ENCODE measurements around the gene GORASP2. TPM values are rescaled to one million over a fixed set of nuclear protein-coding genes. Genes with fewer than 3 reads are reported as not detected.
A peak's percentile ranks its signal among the peaks of the same experiment; 100 is the strongest.

The GORASP2 gene
- total RNA-seq (10 to 100 TPM; 47.5 to 76.1 (median 62.6) TPM), polyA plus RNA-seq (10 to 100 TPM; 24.5 to 84.9 TPM)
- long read RNA-seq, donor 1, transcript GORASP2-201 (10 exons, 3,173 nt) = major isoform, 20 of 51 reads
- long read RNA-seq, donor 1, partial matches to known transcripts = 26 of 51 reads
- long read RNA-seq, donor 1, other reads (novel, unspliced or antisense) = 2 of 51 reads
- long read RNA-seq, donor 2, transcript GORASP2-207 (5 exons, 2,096 nt) = minor isoform, 5 of 206 reads
- long read RNA-seq, donor 2, transcript GORASP2-201 (10 exons, 3,173 nt) = major isoform, 104 of 206 reads
- long read RNA-seq, donor 2, partial matches to known transcripts = 88 of 206 reads
- long read RNA-seq, donor 2, other reads (novel, unspliced or antisense) = 6 of 206 reads
- long read RNA-seq, donor 3, transcript GORASP2-201 (10 exons, 3,173 nt) = major isoform, 19 of 45 reads
- long read RNA-seq, donor 3, partial matches to known transcripts = 17 of 45 reads
- long read RNA-seq, donor 3, other reads (novel, unspliced or antisense) = 7 of 45 reads

- Histone ChIP-seq H3K27me3 (no peaks in the 10 kb centered on the region), H3K27ac (peak within 1 kb of the TSS; percentile 82 to 97 (median 94)), H3K9me3 (no peaks in the 10 kb centered on the region), H3K36me3 (no peaks in the 10 kb centered on the region), H3K4me3 (peak within 1 kb of the TSS; percentile 73 to 97 (median 91)), H3K4me1 (peaks cover 0 to 46% (median 32%) of the 10 kb centered on the region in 12 donors)
- TF ChIP-seq CTCF (IDR thresholded peaks at IDR 0.05) = peak in 10 of 12 donors; percentile 95 to 100 (median 98)
- TF ChIP-seq POLR2A (IDR thresholded peaks at IDR 0.05) = peak; percentile 32 to 80
- peak; percentile 98 to 99 (median 99) for DNase-seq
- peak; percentile 96 to 99 (median 98) for ATAC-seq
- intact Hi-C loops (cut with DNase I) = loop anchor here in 2 of 10 donors (2.0 to 5.0 kb wide), 3 partner anchors 232 to 506 kb away; partner anchors contain the start of genes DCAF17 (in 1 of the 2) and TLK1 (in 1 of the 2)
- 0 to 1% (median 0%) methylated on average over 32 to 95 of the region's 95 CpGs for WGBS, 4 donors
These were observed at the start of gene GORASP2 for GRCh38 chr2:170928824-170929685. GORASP2 (plus strand) TSS chr2:170929253; CDS start chr2:170929341, 88 bp downstream.

GRCh38 chr2:170881840-170882239 lies 47.2 kb upstream of the GORASP2 start:
- DNase-seq (no peak), ATAC-seq (no peak)
- Histone ChIP-seq H3K4me1 (no peaks in the 10 kb centered on the region), H3K9me3 (no peaks in the 10 kb centered on the region), H3K27ac (no peak overlapping the region), H3K4me3 (no peak overlapping the region), H3K36me3 (no peaks in the 10 kb centered on the region), H3K27me3 (peaks cover 0 to 3% (median 0%) of the 10 kb centered on the region in 9 donors)
- no peak for TF ChIP-seq CTCF (IDR thresholded peaks at IDR 0.05)
- TF ChIP-seq POLR2A (IDR thresholded peaks at IDR 0.05) = no peak
- intact Hi-C loops (cut with DNase I) = no loop called here
- 41 to 64% (median 55%) methylated on average over 3 of the region's 3 CpGs for WGBS, 4 donors

GRCh38 chr2:170882758-170883157 lies 46.3 kb upstream of the GORASP2 start:
- Histone ChIP-seq H3K27ac (no peak overlapping the region), H3K27me3 (peaks cover 0 to 5% (median 0%) of the 10 kb centered on the region in 9 donors), H3K36me3 (no peaks in the 10 kb centered on the region), H3K9me3 (no peaks in the 10 kb centered on the region), H3K4me1 (no peaks in the 10 kb centered on the region), H3K4me3 (no peak overlapping the region)
- TF ChIP-seq CTCF (IDR thresholded peaks at IDR 0.05) (no peak), POLR2A (IDR thresholded peaks at IDR 0.05) (no peak)
- intact Hi-C loops (cut with DNase I) = no loop called here
- DNase-seq = no peak
- no peak for ATAC-seq
- WGBS, 4 donors = 65 to 83% (median 75%) methylated on average over 2 of the region's 2 CpGs

Measured in heart left ventricle (tissue), 16 donors.